Measurements from ENCODE around the gene ERC1.

The ERC1 gene

GRCh38 chr12:1523558-1524050, 532.6 kb downstream of the ERC1 start:
- H3K4me3 ChIP-seq (ENCODE audit: severe bottlenecking), result no peak overlapping the region
- H3K9me3 ChIP-seq (ENCODE audit: severe bottlenecking), result no peaks in the 10 kb centered on the region
- ATAC-seq (ENCODE audit: low read depth) (no peak), DNase-seq (ENCODE audit: low spot score) (peak; percentile 34)
- H3K27ac ChIP-seq (ENCODE audit: poor library complexity, severe bottlenecking), result no peak overlapping the region
- peaks cover 15% of the 10 kb centered on the region for H3K4me1 ChIP-seq (ENCODE audit: insufficient read depth, poor library complexity, severe bottlenecking)
- H3K27me3 ChIP-seq (ENCODE audit: insufficient read depth, poor library complexity, severe bottlenecking), result no peaks in the 10 kb centered on the region
- H3K36me3 ChIP-seq (ENCODE audit: low read depth), result no peaks in the 10 kb centered on the region
- no peak for TF ChIP-seq CTCF (IDR thresholded peaks at IDR 0.05; ENCODE audit: poor library complexity, severe bottlenecking)

- TF ChIP-seq CTCF (IDR thresholded peaks at IDR 0.05; ENCODE audit: poor library complexity, severe bottlenecking), result no peak
- DNase-seq (ENCODE audit: low spot score) (peak; percentile 16), ATAC-seq (ENCODE audit: low read depth) (no peak)
- Histone ChIP-seq H3K27me3 (ENCODE audit: insufficient read depth, poor library complexity, severe bottlenecking) (peaks cover 6% of the 10 kb centered on the region), H3K36me3 (ENCODE audit: low read depth) (no peaks in the 10 kb centered on the region), H3K27ac (ENCODE audit: poor library complexity, severe bottlenecking) (no peak overlapping the region), H3K4me1 (ENCODE audit: insufficient read depth, poor library complexity, severe bottlenecking) (no peaks in the 10 kb centered on the region), H3K4me3 (ENCODE audit: severe bottlenecking) (no peak overlapping the region), H3K9me3 (ENCODE audit: severe bottlenecking) (no peaks in the 10 kb centered on the region)
These were observed 534.8 kb downstream of the ERC1 start for GRCh38 chr12:1525858-1526257.

GRCh38 chr12:1527789-1528188, 536.8 kb downstream of the ERC1 start:
- H3K27me3 ChIP-seq (ENCODE audit: insufficient read depth, poor library complexity, severe bottlenecking), result peaks cover 20% of the 10 kb centered on the region
- no peak overlapping the region for H3K4me3 ChIP-seq (ENCODE audit: severe bottlenecking)
- ATAC-seq (ENCODE audit: low read depth), result peak; percentile 62
- DNase-seq (ENCODE audit: low spot score), result peak; percentile 61
- no peaks in the 10 kb centered on the region for H3K4me1 ChIP-seq (ENCODE audit: insufficient read depth, poor library complexity, severe bottlenecking)
- H3K36me3 ChIP-seq (ENCODE audit: low read depth), result no peaks in the 10 kb centered on the region
- no peaks in the 10 kb centered on the region for H3K9me3 ChIP-seq (ENCODE audit: severe bottlenecking)
- TF ChIP-seq CTCF (IDR thresholded peaks at IDR 0.05; ENCODE audit: poor library complexity, severe bottlenecking), result no peak
- H3K27ac ChIP-seq (ENCODE audit: poor library complexity, severe bottlenecking), result peak overlapping the region; percentile 4

GRCh38 chr12:1528791-1529190, 537.8 kb downstream of the ERC1 start:
- Histone ChIP-seq H3K9me3 (ENCODE audit: severe bottlenecking) (no peaks in the 10 kb centered on the region), H3K36me3 (ENCODE audit: low read depth) (no peaks in the 10 kb centered on the region), H3K27me3 (ENCODE audit: insufficient read depth, poor library complexity, severe bottlenecking) (peaks cover 20% of the 10 kb centered on the region), H3K4me3 (ENCODE audit: severe bottlenecking) (no peak overlapping the region), H3K4me1 (ENCODE audit: insufficient read depth, poor library complexity, severe bottlenecking) (no peaks in the 10 kb centered on the region), H3K27ac (ENCODE audit: poor library complexity, severe bottlenecking) (no peak overlapping the region)
- ATAC-seq (ENCODE audit: low read depth) (no peak), DNase-seq (ENCODE audit: low spot score) (peak; percentile 13)
- TF ChIP-seq CTCF (IDR thresholded peaks at IDR 0.05; ENCODE audit: poor library complexity, severe bottlenecking), result no peak

GRCh38 chr12:1529228-1529861, 538.3 kb downstream of the ERC1 start:
- H3K9me3 ChIP-seq (ENCODE audit: severe bottlenecking), result no peaks in the 10 kb centered on the region
- no peaks in the 10 kb centered on the region for H3K36me3 ChIP-seq (ENCODE audit: low read depth)
- TF ChIP-seq CTCF (IDR thresholded peaks at IDR 0.05; ENCODE audit: poor library complexity, severe bottlenecking), result no peak
- ATAC-seq (ENCODE audit: low read depth) (no peak), DNase-seq (ENCODE audit: low spot score) (peak; percentile 29)
- H3K4me3 ChIP-seq (ENCODE audit: severe bottlenecking), result peak overlapping the region; percentile 44
- no peaks in the 10 kb centered on the region for H3K4me1 ChIP-seq (ENCODE audit: insufficient read depth, poor library complexity, severe bottlenecking)
- H3K27ac ChIP-seq (ENCODE audit: poor library complexity, severe bottlenecking), result no peak overlapping the region
- H3K27me3 ChIP-seq (ENCODE audit: insufficient read depth, poor library complexity, severe bottlenecking), result peaks cover 20% of the 10 kb centered on the region

Measured in RWPE2 (cell line).